Measurements from ENCODE around the gene MAD1L1.
"Not testable (repeated sequence)": the region's sequence is repeated elsewhere in the genome, so short reads cannot be mapped to it uniquely, and the experiment has no call there.

MAD1L1 gene

GRCh38 chr7:1815551-1816281, 417.0 kb downstream of the MAD1L1 start:
- not testable (repeated sequence) for H3K27ac Mint-ChIP-seq, H3K36me3 Mint-ChIP-seq

GRCh38 chr7:1815051-1815481, 417.7 kb downstream of the MAD1L1 start:
- Mint-ChIP-seq H3K9me3 (no peaks in the 10 kb centered on the region), H3K27ac (no peak overlapping the region), H3K4me1 (peaks cover 14% of the 10 kb centered on the region), H3K4me3 (no peak overlapping the region), H3K36me3 (peaks cover 2% of the 10 kb centered on the region), H3K27me3 (peaks cover 19% of the 10 kb centered on the region)
- CTCF ChIA-PET = no interaction called here
- no peak for DNase-seq

More at GRCh38 chr7:1815551-1816281, 417.0 kb downstream of the MAD1L1 start:
- H3K9me3 Mint-ChIP-seq, H3K4me3 Mint-ChIP-seq, CTCF ChIA-PET, DNase-seq: not testable (repeated sequence)
- peaks cover 15% of the 10 kb centered on the region for H3K4me1 Mint-ChIP-seq
- H3K27me3 Mint-ChIP-seq = peaks cover 25% of the 10 kb centered on the region

- CTCF ChIA-PET = no interaction called here
- no peak for DNase-seq
- H3K27me3 Mint-ChIP-seq = peaks cover 11% of the 10 kb centered on the region
- no peaks in the 10 kb centered on the region for H3K9me3 Mint-ChIP-seq
- peaks cover 5% of the 10 kb centered on the region for H3K4me1 Mint-ChIP-seq
- H3K36me3 Mint-ChIP-seq = peaks cover 2% of the 10 kb centered on the region
- H3K4me3 Mint-ChIP-seq = no peak overlapping the region
- no peak overlapping the region for H3K27ac Mint-ChIP-seq
Measured at GRCh38 chr7:1814089-1814811, 418.5 kb downstream of the MAD1L1 start.

- H3K9me3 Mint-ChIP-seq = no peaks in the 10 kb centered on the region
- H3K36me3 Mint-ChIP-seq = peaks cover 2% of the 10 kb centered on the region
- CTCF ChIA-PET = no interaction called here
- DNase-seq = no peak
- H3K4me1 Mint-ChIP-seq = no peaks in the 10 kb centered on the region
- H3K27me3 Mint-ChIP-seq = peaks cover 4% of the 10 kb centered on the region
- H3K27ac Mint-ChIP-seq = peak overlapping the region; percentile 37
- no peak overlapping the region for H3K4me3 Mint-ChIP-seq
Measured at GRCh38 chr7:1813394-1814088, 419.2 kb downstream of the MAD1L1 start.

GRCh38 chr7:1812509-1813393, 420.0 kb downstream of the MAD1L1 start:
- peaks cover 2% of the 10 kb centered on the region for H3K36me3 Mint-ChIP-seq

GRCh38 chr7:1811850-1812508, 420.8 kb downstream of the MAD1L1 start:
- Mint-ChIP-seq H3K36me3 (peaks cover 2% of the 10 kb centered on the region), H3K27ac (peak overlapping the region; percentile 24), H3K27me3 (peaks cover 3% of the 10 kb centered on the region), H3K4me3 (no peak overlapping the region), H3K9me3 (no peaks in the 10 kb centered on the region), H3K4me1 (no peaks in the 10 kb centered on the region)
- CTCF ChIA-PET = no interaction called here
- peak; percentile 38 for DNase-seq

More at GRCh38 chr7:1812509-1813393, 420.0 kb downstream of the MAD1L1 start:
- Mint-ChIP-seq H3K27me3 (peaks cover 3% of the 10 kb centered on the region), H3K27ac (no peak overlapping the region), H3K4me3 (no peak overlapping the region), H3K4me1 (no peaks in the 10 kb centered on the region), H3K9me3 (no peaks in the 10 kb centered on the region)
- DNase-seq = no peak
- CTCF ChIA-PET = no interaction called here

GRCh38 chr7:1810961-1811849, 421.5 kb downstream of the MAD1L1 start:
- H3K9me3 Mint-ChIP-seq = no peaks in the 10 kb centered on the region
- H3K4me3 Mint-ChIP-seq = no peak overlapping the region
- no peaks in the 10 kb centered on the region for H3K4me1 Mint-ChIP-seq
- H3K27ac Mint-ChIP-seq = no peak overlapping the region
- peaks cover 2% of the 10 kb centered on the region for H3K36me3 Mint-ChIP-seq
- DNase-seq = no peak
- CTCF ChIA-PET = no interaction called here
- H3K27me3 Mint-ChIP-seq = peaks cover 6% of the 10 kb centered on the region

GRCh38 chr7:1810521-1810920, 422.2 kb downstream of the MAD1L1 start:
- H3K27me3 Mint-ChIP-seq = peaks cover 6% of the 10 kb centered on the region
- DNase-seq = no peak
- CTCF ChIA-PET = no interaction called here
- peaks cover 2% of the 10 kb centered on the region for H3K36me3 Mint-ChIP-seq
- H3K4me3 Mint-ChIP-seq = no peak overlapping the region
- H3K9me3 Mint-ChIP-seq = no peaks in the 10 kb centered on the region
- H3K27ac Mint-ChIP-seq = no peak overlapping the region
- no peaks in the 10 kb centered on the region for H3K4me1 Mint-ChIP-seq

- Mint-ChIP-seq H3K27me3 (peaks cover 6% of the 10 kb centered on the region), H3K9me3 (no peaks in the 10 kb centered on the region), H3K4me3 (no peak overlapping the region), H3K27ac (no peak overlapping the region), H3K36me3 (peaks cover 2% of the 10 kb centered on the region), H3K4me1 (no peaks in the 10 kb centered on the region)
- no peak for DNase-seq
- CTCF ChIA-PET = no interaction called here
Measured at GRCh38 chr7:1809601-1810258, 423.0 kb downstream of the MAD1L1 start.

- Mint-ChIP-seq H3K9me3 (no peaks in the 10 kb centered on the region), H3K27ac (no peak overlapping the region), H3K4me3 (no peak overlapping the region), H3K27me3 (peaks cover 6% of the 10 kb centered on the region), H3K36me3 (no peaks in the 10 kb centered on the region), H3K4me1 (no peaks in the 10 kb centered on the region)
- CTCF ChIA-PET = no interaction called here
- no peak for DNase-seq
Measured at GRCh38 chr7:1809070-1809469, 423.7 kb downstream of the MAD1L1 start.

GRCh38 chr7:1807821-1808600, 424.7 kb downstream of the MAD1L1 start:
- no peaks in the 10 kb centered on the region for H3K4me1 Mint-ChIP-seq
- H3K9me3 Mint-ChIP-seq = no peaks in the 10 kb centered on the region
- H3K4me3 Mint-ChIP-seq = no peak overlapping the region
- no peak overlapping the region for H3K27ac Mint-ChIP-seq
- no peak for DNase-seq
- no peaks in the 10 kb centered on the region for H3K36me3 Mint-ChIP-seq
- CTCF ChIA-PET = no interaction called here
- peaks cover 6% of the 10 kb centered on the region for H3K27me3 Mint-ChIP-seq

- H3K27ac Mint-ChIP-seq = no peak overlapping the region
- peaks cover 11% of the 10 kb centered on the region for H3K27me3 Mint-ChIP-seq
- no peaks in the 10 kb centered on the region for H3K4me1 Mint-ChIP-seq
- H3K4me3 Mint-ChIP-seq = no peak overlapping the region
- no peaks in the 10 kb centered on the region for H3K36me3 Mint-ChIP-seq
- no peaks in the 10 kb centered on the region for H3K9me3 Mint-ChIP-seq
- no peak for DNase-seq
- CTCF ChIA-PET = no interaction called here
Measured at GRCh38 chr7:1806354-1806753, 426.4 kb downstream of the MAD1L1 start.
